DOHH2 (cell line): Measurements from ENCODE around the gene CCL19.

ENCODE experiments used
- CTCF ChIP-seq: fragments of 200-600 bp; sonication (generic); IDR thresholded peaks from one replicate; pipeline ENCODE4 v1.5.1; 2014; ENCODE audit warnings: antibody characterized with exemption, mild to moderate bottlenecking, low read depth, low read length; ENCODE audit not compliant: poor library complexity, severe bottlenecking
- EZH2phosphoT487 ChIP-seq: fragments of 200-600 bp; sonication (generic); IDR thresholded peaks from 2 replicates; pipeline ENCODE4 v1.6.1; 2017; ENCODE audit warnings: borderline replicate concordance, mild to moderate bottlenecking, antibody characterized with exemption, low read length, moderate library complexity, mixed read lengths

- no peak for TF ChIP-seq CTCF
- TF ChIP-seq EZH2phosphoT487: no peak
Observed at GRCh38 chr9:34710023-34710422, 18.9 kb upstream of the CCL19 start, which contains the start of gene CCL21.
